ENCODE results near the gene FBLN1.
A peak's percentile ranks its signal among the peaks of the same experiment; 100 is the strongest.

FBLN1 gene

GRCh38 chr22:45565973-45566372 lies 63.3 kb downstream of the FBLN1 start:
- H3K36me3 ChIP-seq (ENCODE audit: low read depth), result no peaks in the 10 kb centered on the region
- peaks cover 2% of the 10 kb centered on the region for H3K9me3 ChIP-seq (ENCODE audit: severe bottlenecking)
- DNase-seq (ENCODE audit: low spot score) (no peak), ATAC-seq (ENCODE audit: low read depth) (no peak)
- TF ChIP-seq CTCF (IDR thresholded peaks at IDR 0.05; ENCODE audit: poor library complexity, severe bottlenecking), result no peak
- H3K4me3 ChIP-seq (ENCODE audit: severe bottlenecking), result no peak overlapping the region
- no peaks in the 10 kb centered on the region for H3K4me1 ChIP-seq (ENCODE audit: insufficient read depth, poor library complexity, severe bottlenecking)
- H3K27ac ChIP-seq (ENCODE audit: poor library complexity, severe bottlenecking), result no peak overlapping the region
- no peaks in the 10 kb centered on the region for H3K27me3 ChIP-seq (ENCODE audit: insufficient read depth, poor library complexity, severe bottlenecking)

GRCh38 chr22:45568213-45568612 lies 65.5 kb downstream of the FBLN1 start:
- Histone ChIP-seq H3K27me3 (ENCODE audit: insufficient read depth, poor library complexity, severe bottlenecking) (no peaks in the 10 kb centered on the region), H3K4me1 (ENCODE audit: insufficient read depth, poor library complexity, severe bottlenecking) (peaks cover 9% of the 10 kb centered on the region), H3K27ac (ENCODE audit: poor library complexity, severe bottlenecking) (no peak overlapping the region), H3K9me3 (ENCODE audit: severe bottlenecking) (peaks cover 2% of the 10 kb centered on the region), H3K36me3 (ENCODE audit: low read depth) (no peaks in the 10 kb centered on the region; the same call in 1 of the 2 replicates), H3K4me3 (ENCODE audit: severe bottlenecking) (no peak overlapping the region)
- DNase-seq (ENCODE audit: low spot score), result no peak
- ATAC-seq (ENCODE audit: low read depth), result no peak
- TF ChIP-seq CTCF (IDR thresholded peaks at IDR 0.05; ENCODE audit: poor library complexity, severe bottlenecking), result no peak

GRCh38 chr22:45571089-45571488 lies 68.4 kb downstream of the FBLN1 start:
- Histone ChIP-seq H3K27ac (ENCODE audit: poor library complexity, severe bottlenecking) (no peak overlapping the region), H3K4me1 (ENCODE audit: insufficient read depth, poor library complexity, severe bottlenecking) (peaks cover 9% of the 10 kb centered on the region), H3K9me3 (ENCODE audit: severe bottlenecking) (peaks cover 2% of the 10 kb centered on the region), H3K36me3 (ENCODE audit: low read depth) (no peaks in the 10 kb centered on the region; the same call in 1 of the 2 replicates), H3K27me3 (ENCODE audit: insufficient read depth, poor library complexity, severe bottlenecking) (no peaks in the 10 kb centered on the region), H3K4me3 (ENCODE audit: severe bottlenecking) (no peak overlapping the region)
- ATAC-seq (ENCODE audit: low read depth) (no peak), DNase-seq (ENCODE audit: low spot score) (no peak)
- no peak for TF ChIP-seq CTCF (IDR thresholded peaks at IDR 0.05; ENCODE audit: poor library complexity, severe bottlenecking)

GRCh38 chr22:45572444-45572843 lies 69.8 kb downstream of the FBLN1 start:
- ATAC-seq (ENCODE audit: low read depth), result peak; percentile 74
- Histone ChIP-seq H3K9me3 (ENCODE audit: severe bottlenecking) (peaks cover 2% of the 10 kb centered on the region), H3K36me3 (ENCODE audit: low read depth) (no peaks in the 10 kb centered on the region; the same call in 1 of the 2 replicates), H3K4me1 (ENCODE audit: insufficient read depth, poor library complexity, severe bottlenecking) (peaks cover 9% of the 10 kb centered on the region), H3K27me3 (ENCODE audit: insufficient read depth, poor library complexity, severe bottlenecking) (no peaks in the 10 kb centered on the region), H3K4me3 (ENCODE audit: severe bottlenecking) (no peak overlapping the region), H3K27ac (ENCODE audit: poor library complexity, severe bottlenecking) (no peak overlapping the region)
- no peak for TF ChIP-seq CTCF (IDR thresholded peaks at IDR 0.05; ENCODE audit: poor library complexity, severe bottlenecking)
- no peak for DNase-seq (ENCODE audit: low spot score)

- H3K9me3 ChIP-seq (ENCODE audit: severe bottlenecking), result peaks cover 2% of the 10 kb centered on the region
- H3K36me3 ChIP-seq (ENCODE audit: low read depth), result no peaks in the 10 kb centered on the region; the same call in 1 of the 2 replicates
- ATAC-seq (ENCODE audit: low read depth), result no peak
- TF ChIP-seq CTCF (IDR thresholded peaks at IDR 0.05; ENCODE audit: poor library complexity, severe bottlenecking), result no peak
- no peak for DNase-seq (ENCODE audit: low spot score)
- no peaks in the 10 kb centered on the region for H3K27me3 ChIP-seq (ENCODE audit: insufficient read depth, poor library complexity, severe bottlenecking)
- H3K27ac ChIP-seq (ENCODE audit: poor library complexity, severe bottlenecking), result no peak overlapping the region
- H3K4me1 ChIP-seq (ENCODE audit: insufficient read depth, poor library complexity, severe bottlenecking), result peaks cover 9% of the 10 kb centered on the region
- no peak overlapping the region for H3K4me3 ChIP-seq (ENCODE audit: severe bottlenecking)
These were observed 71.5 kb downstream of the FBLN1 start for GRCh38 chr22:45574069-45574703.
